GM21717 (cell line): ENCODE data around the gene CCNQ.
"Not testable (repeated sequence)": the region's sequence is repeated elsewhere in the genome, so short reads cannot be mapped to it uniquely, and the experiment has no call there.

Experiments used
- ATAC-seq: cut with Tn5 transposase; IDR thresholded peaks from one replicate; pipeline ENCODE4 v1.9.1; 2021; ENCODE audit warnings: mild to moderate bottlenecking, moderate library complexity; ENCODE audit not compliant: unreplicated experiment

The CCNQ gene

DNA sequence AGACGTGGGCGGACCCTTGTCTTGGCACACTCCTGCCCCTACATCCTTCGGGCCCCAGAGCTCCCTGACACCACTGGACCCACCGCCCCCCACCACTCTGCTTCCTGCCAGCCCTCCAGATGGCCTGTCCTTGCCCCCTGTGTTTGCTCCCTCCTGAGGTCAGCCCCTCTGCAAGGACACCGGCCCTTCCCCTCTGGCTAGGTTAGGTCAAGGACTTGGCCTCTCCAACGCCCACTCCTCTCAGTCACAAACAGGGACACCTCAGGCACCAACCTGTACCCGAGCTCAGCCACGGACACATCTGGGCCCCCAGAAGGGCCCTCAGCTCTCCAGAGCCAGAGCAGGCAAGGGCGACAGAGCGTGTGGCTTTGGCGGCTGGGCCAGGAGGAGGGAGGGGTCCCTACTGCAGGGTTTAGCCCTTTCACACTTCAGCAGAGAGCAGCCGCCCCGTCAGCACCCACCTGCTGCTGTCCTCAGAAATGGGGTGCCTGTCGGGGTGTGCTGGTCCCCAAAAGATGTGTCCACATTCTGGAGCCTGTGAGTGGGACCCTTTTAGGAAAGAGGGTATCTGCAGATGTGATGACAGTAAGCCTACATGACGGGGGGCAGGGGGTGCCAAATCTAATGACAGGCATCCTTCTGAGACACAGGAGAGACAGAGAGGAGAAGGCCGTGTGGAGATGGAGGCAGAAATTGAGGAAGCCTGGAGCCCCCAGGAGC, 24.5 kb upstream of the CCNQ start:
- ATAC-seq = no peak

DNA sequence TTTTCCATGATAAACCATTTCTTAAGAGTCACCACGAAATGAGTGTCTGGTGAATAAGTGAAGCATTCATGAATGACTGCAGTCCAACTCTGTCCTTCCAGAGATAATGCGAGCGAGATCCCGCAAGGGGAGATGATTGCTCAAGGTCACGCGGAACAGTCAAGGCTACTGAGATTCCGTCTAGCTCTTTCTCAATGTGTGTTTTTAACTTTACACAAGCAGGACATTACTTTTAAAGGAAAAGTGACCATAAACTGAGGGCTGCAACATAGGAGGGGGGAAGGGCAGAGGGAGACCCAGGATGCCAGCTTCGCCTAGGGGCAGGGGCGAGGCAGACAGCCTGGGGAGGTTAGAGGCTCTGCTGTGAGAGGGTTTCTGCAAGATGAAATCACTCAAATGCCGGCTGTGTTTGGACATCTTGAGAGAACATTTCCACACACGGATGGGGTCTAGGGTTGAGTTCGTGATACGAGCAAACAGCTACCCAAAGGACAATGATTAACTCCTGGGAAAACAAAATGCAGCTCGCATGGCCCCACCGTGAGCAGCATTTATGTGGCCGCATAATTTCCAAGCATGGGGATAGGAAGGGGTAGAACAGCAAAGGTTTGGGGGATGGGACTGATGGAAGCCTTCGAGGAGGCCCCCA, 23.8 kb upstream of the CCNQ start:
- no peak for ATAC-seq

DNA sequence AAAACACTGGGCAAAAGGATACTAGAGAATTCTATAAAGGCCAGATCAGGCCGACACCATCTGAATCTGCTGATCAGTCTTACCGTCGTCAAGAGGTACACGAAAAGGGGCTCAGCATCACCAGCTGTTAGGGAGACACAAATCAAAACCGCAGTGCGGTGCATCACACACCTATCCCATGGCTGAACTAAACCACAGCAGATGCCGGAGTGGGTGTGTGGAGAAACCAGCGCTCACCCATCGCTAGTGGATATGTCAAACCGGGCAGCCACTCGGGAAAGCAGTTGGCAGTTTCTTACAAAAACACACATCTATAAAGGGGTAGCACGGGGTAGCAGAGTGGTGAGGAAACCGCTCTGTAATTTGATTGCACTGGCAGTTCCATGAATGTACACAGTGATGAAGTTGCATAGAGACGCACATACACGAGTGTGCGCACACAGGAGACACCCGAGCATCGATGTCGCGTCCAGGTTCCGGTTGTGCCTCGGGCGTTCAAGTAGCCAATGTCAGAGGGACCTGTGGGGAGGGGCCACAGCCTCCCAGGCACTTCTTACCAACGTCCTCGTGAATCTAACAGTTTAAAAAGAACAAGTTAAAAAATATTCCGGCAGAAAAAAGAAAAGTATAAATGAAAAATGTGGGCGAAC, 23.1 kb upstream of the CCNQ start:
- ATAC-seq = no peak

DNA sequence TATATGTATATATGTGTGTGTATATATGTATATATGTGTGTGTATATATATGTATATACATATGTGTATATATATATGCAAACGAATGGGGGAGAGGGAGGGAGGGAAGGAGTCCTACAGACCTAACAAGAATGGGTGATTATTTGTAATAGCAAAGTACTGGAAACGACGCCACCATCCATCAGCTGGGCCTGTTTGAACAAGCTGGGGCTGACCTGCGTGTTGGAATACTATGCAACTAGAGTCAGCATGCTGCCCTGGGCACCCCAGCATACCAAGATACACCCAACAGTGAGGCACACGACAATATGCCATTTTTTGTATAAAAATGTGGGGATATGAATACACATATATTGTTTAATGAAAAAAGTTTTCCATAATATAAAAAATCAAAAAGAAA, 21.6 kb upstream of the CCNQ start:
- ATAC-seq = no peak

DNA sequence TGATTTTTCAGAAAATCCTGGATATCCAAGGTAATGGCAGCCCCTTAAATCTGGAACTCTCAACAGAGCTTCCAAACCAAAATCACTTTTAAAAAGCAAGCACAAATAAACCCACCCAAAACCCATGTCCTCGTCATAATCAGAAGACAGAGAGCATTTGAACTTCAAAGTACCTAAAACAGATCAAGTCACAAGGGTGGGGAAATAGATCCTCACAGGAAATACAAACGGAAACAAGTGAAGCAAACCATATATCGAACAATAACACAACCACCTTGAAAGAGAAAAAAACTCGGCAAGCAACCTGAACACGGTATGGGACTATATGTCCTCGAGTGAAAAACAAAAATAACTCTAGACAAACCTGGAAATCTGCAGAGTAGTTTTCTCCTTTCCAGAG, 15.9 kb upstream of the CCNQ start:
- no peak for ATAC-seq

DNA sequence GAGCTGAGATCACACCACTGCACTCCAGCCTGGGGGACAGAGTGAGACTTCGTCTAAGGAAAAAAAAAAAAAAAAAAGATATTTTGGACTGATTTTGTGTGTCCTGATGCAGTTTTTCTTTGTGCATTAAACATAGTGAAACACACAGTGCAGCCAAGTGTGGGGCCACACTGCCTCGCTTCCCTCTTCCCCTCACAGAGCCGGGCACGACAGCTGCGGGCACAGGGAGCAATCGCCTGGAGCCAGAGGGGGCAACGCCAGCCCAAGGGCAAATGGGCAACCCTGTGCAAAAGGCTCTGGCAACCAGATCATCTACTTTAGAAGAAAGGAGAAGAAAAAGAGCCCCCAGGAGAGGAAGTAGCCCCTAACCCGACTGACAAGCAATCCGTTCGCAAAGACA, 13.5 kb upstream of the CCNQ start:
- ATAC-seq = no peak

DNA sequence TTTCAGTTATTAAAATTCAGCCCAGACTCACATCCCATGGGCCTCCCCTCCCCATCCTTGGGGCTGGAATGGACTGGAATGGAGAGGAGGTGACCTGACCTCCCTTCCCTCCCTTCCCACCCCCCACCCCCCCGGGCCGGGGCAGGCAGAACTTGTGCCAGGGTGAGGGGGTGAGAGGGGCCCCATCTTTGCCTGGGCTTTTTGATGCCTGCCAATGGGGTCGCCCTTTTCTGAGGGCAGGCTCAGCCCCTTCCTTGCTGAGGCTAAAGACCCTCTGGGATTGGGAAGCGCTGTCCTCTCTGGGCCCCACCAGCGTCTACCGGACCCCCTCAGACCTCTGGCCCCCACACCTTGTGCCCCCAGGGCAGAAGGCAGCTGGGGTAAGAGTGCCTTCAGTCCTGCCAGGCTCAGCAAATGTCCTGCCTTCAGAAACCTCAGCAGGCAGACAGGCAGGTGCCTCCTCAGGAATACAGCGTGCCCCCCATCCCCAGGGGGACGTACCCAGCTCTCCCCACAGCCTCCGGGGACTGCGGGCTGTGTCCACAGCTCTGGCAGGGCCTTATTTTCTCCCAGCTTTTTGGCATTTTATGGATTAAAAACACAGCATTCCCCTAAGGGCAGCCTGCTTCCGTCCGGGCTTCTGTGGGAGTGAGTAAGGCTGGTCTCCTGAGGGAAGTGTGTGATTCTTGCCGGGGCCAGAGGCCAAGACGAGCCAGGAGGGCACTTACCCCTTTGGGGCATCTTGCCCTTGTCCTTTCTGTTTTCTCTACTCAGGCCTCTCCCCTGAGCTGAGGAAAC, 12.6 kb upstream of the CCNQ start:
- ATAC-seq = no peak

DNA sequence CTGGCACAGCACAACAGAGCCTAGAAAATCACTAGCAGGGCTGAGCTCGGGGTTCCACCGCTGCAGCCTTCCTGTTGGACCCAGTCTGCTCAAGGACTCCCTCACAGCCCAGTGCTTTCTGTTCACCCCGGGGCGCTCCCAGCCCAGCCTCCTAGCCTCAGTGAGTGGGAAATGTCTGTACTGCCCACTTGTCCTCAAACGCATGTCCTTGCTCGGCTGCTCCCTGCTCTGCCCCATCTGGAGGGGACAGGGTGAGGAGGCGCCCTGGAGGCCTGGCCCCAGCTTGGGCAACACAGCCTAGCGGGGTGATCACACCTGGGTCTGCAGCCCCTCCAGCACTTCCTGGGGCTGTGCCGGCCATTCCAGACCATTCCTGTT, 11.9 kb upstream of the CCNQ start:
- ATAC-seq = no peak

DNA sequence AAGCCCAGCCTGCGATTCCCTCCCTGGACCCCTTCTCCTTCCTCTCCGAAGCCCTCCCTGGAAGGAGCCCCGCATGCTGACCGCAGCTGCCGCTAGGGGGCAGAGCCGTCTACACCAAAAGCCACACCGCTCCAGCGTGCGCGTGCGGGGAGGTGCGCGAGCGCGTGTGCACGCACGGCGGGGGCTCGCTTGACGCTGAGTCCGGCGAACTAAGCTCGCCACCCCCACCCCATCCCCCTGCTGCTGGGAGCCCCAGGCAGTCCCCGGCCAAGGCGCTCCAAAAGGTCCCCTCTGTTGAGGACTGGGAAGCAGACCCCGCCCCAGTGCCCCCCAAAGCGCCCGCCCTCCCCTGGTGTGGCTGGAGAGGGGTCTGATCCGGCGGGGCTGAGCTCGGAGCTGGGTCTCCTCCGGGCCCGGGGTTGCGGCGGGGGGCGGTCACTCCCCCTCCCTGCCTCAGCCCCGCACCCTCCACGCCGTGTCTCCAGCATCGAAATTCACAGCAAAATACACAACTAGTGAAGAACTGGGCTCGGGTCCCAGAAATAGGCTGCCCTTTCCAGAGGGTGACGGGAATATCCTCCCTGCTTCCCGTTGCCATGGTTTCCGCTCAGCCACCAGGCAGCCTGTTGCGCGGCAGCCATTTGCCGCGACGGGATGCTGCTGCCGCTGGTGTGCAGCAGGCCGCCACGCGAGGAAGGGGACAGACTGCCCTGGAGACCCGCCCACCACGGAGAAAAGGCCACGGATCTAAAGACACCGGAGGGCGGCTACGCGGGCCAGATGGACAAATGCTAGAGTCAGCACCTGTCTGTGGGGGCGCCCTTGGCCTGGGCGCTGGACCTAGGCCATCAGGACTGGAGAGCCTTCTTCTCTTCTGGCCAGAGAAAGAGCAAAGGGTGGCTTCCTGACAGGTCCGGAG, 11.2 kb upstream of the CCNQ start:
- ATAC-seq = no peak

DNA sequence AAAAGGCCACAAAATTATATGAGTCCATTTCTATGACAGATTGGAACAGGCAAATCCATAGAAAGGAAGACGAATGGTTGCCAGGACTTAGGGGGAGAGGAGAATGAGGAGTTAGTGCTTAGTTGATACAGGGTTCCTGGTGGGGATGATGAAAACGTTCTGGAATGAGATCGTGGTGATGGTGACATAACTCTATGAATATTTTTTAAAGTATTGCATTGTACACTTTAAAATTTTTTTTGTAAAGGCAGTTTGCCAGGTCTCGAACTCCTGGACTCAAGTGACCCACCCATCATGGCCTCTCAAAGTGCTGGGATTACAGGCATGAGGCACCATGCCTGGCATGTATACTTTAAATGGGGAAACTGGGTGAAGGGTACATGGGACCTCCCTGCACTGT, 9.9 kb upstream of the CCNQ start:
- no peak for ATAC-seq

DNA sequence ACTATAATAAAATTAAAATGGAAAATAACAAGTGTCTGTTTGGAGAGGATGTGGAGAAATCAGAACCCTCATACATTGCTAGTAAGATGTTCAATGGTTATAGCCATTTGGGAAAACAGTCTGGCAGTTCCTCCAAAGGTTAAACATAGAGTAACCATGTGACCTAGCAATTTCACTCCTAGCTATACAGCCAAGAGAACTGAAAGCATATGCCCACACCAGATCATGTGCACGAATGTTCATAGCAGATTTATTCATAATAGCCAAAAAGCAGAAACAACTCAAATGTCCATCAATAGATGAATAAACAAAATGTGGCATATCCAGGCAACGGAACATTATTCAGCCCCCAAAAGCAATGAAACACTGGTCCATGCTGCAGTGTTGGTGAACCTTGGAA, 9.4 kb upstream of the CCNQ start:
- ATAC-seq = no peak

DNA sequence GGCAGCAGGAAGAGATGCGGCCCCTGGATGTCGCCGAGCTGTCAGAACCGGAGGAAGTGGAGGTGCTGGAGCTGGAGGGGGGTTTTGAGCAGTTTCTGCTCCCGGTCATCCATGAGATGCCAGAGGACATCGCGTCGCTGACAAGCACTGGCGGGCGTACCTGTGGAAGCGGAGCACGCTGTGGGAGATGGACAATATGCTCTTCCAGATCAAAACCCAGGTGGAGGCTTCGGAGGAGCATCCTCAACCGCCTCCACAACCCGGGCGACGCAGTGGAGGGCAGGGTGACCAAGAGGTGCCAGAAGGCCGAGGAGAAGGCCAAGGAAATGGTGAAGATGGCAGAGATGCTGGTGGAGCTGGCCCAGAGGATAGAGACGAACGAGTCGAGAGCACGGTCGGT, 7.6 kb upstream of the CCNQ start:
- no peak for ATAC-seq

DNA sequence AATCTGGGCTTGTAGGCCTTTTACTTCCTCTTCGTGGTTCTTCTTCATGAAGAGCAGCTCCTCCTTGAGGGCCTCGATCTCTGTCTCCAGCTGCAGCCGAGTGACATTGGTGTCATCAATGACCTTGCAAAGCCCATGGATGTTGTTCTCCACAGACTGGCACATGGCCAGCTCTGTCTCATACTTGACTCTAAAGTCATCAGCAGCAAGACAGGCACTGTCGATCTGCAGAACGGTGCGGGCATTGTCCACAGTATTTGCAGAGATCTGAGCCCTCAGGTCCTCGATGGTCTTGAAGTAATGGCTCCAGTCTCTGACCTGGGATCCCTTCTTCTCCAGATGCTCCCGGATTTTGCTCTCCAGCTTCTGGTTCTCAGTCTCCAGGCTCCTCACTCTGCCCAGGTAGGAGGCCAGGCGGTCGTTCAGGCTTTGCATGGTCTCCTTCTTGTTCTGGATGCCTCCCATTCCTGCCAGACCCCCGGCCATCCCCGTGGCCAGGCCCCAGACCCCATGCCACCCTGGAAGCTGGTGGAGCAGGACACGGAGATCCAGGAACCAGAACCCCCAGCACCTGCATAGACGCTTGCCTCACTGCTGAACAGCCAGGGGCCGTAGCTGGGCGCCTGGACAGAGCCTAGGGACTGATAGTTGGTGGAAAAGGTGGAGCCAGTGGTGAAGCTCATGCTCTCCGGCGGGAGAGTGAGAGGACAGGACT, 5.9 kb upstream of the CCNQ start:
- not testable (repeated sequence) for ATAC-seq

DNA sequence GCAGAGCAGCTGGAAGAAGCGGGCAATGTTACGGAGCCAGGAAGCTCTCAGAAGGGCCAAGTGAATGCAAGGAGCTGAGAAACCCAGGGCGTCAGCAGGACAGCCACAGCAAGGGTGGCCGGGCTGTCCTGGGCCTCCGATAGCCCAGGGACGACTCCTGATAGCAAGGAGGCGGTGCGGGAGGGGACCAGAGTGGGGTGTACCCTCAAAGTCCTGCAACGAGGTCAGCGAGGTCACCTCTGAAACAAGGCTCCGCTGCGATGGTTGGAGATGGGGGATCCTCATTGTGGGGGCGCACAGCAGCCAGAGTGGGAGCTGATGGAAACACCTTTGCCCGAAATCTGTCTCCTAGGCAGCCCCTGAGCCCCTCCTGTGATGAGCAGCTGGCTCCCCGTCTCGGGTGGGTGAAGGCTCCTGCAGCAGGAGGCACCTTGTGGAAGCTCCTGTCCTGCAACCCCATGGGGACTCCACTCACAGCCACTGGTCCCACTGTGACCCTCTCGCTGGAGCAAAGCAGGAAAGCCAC, 4.3 kb upstream of the CCNQ start:
- ATAC-seq = no peak

DNA sequence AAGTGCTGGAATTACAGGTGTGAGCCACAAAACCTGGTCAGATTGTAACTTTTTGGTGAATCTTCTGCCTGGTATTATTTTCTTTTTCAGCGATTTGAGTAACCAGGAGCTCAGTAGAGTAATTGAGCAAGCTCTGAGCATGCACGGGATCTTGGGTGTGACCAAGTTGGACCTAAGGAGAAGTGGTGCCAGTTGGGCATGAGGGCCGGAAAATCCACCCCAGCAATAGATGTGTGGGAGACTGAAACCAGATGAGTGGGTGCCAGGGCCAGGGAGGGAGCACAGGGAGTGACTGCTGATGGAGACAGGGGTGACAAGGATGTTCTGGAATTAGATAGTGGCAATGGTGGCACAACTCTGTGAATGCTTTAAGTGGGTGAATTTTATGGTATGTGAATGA, 3.7 kb upstream of the CCNQ start:
- no peak for ATAC-seq

DNA sequence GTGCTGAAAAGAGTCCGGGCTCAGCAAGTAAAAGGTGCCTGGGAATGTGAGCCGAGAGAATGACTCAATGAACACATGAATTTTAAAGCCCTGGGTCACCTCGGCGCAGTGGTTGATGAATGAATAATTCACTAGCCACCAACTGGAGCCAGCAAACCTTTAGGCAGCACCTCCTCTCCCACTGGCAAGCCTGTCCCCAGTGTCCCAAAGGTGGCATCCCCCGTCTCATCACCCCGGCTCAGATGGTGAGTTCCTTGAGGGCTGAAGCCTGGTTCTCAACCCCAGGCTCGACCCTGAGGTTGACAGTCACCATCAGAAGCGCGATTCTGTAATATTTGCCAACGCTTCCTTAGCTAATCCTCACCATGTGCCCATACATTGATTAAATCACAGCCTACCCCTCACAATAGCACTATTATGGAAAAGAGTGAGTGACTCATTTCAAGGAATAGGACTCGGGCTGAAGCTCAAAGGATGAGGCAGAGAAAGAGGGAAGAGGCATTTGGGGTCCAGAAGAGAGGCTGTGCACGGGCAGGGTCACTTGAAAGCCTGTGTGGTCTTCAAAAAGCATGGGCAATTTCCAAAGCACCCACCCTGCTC, 2.7 kb upstream of the CCNQ start:
- no peak for ATAC-seq

DNA sequence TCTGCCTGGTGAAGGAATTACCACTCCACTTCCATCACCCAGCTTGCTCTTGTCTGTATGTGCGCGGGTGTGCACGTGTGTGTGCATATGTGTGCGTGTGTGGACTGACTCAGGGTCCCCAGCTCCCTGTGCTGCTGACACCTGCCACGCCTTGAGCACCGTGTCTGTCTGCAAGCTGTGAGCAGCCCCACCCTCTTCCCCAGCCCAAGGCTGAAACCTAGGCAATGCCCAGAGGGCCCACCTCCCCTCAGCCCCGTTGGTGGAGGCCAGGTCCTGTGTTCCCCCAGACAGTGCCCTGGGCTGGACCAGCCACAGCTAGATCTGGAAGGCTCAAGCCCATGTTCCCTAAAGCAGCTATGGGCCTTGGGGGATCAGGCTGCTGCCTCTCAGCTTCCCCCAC, 2.0 kb upstream of the CCNQ start:
- ATAC-seq = no peak

DNA sequence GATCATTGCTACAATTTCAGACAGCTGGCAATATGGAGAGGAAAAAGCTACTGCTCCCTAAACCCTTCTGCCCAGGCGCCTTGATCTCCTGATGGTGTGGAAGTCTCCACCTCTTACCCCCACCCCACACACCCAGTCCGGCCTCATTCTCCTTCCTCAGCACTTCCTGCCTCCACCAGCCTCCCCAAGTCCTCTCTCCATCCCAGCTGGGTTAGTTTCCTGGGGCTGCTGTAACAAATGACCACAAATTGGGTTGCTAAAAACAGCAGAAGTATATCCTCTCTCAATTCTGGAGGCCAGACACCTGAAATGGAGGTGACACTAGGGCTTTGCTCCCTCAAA, 1.1 kb upstream of the CCNQ start:
- ATAC-seq = no peak
